Subcutaneous adipose tissue (tissue), 4 donors: ENCODE measurements around the gene TNS4. TPM values are rescaled to one million over a fixed set of nuclear protein-coding genes. Genes with fewer than 3 reads are reported as not detected.

ENCODE experiments used
- CTCF ChIP-seq: fragments of 450-650 bp; IDR thresholded peaks from one replicate; pipeline ENCODE4 v1.5.1; 2016; ENCODE audit warnings: low read depth, mild to moderate bottlenecking, control low read depth, antibody characterized with exemption, moderate library complexity
- total RNA-seq, 4 donors: library from RNA; depleted of rRNA; stranded (reverse); fragments of >200 nt; gene quantifications; one replicate each; pipeline ENCODE4 v1.1.0, GENCODE V29; 2016

Gene TNS4
- total RNA-seq, 4 donors from 2014 or later: not detected

DNA sequence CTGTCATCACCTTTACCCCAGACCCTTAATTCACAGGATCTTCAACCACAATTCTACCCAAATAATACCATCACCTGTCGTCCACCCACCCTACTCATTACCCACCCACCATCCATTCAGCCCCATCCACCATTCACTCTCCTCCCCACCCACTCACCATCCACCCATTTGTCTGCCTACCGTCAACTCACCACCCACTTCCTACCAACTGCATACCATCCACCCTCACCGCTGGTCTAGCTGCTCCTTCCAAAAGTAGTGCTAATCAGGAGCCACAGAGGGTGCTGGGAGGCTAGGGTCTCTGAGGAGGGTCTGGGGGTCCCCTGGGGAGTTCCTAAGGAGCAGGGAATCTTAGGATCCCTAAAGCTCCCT lies 70.2 kb downstream of the TNS4 start:
- TF ChIP-seq CTCF: no peak

GRCh38 chr17:40430272-40431230 lies 70.9 kb downstream of the TNS4 start:
- no peak for TF ChIP-seq CTCF

GRCh38 chr17:40427002-40427491 lies 74.4 kb downstream of the TNS4 start:
- no peak for TF ChIP-seq CTCF

Other genes starting within 250 kb of the TNS4 start
- gene CDC6, start 213.7 kb downstream of the TNS4 start, total RNA-seq: 1 to 10 TPM in 1 of 4 donors, under 1 TPM in 3; 0.16 to 2.2 (median 0.30) TPM
- gene RARA, start 192.4 kb downstream of the TNS4 start, total RNA-seq: 10 to 100 TPM; 13.9 to 21.5 (median 17.9) TPM
- gene GJD3, start 136.9 kb downstream of the TNS4 start, total RNA-seq: under 1 TPM in 1 of 4 donors, not detected in 3; 0.94 TPM
- gene TOP2A, start 83.7 kb downstream of the TNS4 start, total RNA-seq: 1 to 10 TPM in 2 of 4 donors, under 1 TPM in 2; 0.75 to 8.5 (median 3.7) TPM
- gene IGFBP4, start 58.2 kb downstream of the TNS4 start, total RNA-seq: 100 to 1,000 TPM; 147 to 268 (median 232) TPM
- gene CCR7, start 63.8 kb upstream of the TNS4 start, total RNA-seq: 1 to 10 TPM in 1 of 4 donors, under 1 TPM in 2, not detected in 1; 0.22 to 1.9 (median 0.65) TPM
- 100 to 1,000 TPM in 1 of 4 donors, 10 to 100 TPM in 3; 76.5 to 111 (median 88.4) TPM for gene SMARCE1, start 146.2 kb upstream of the TNS4 start, total RNA-seq
- gene KRT222, start 163.6 kb upstream of the TNS4 start, total RNA-seq: 1 to 10 TPM in 1 of 4 donors, under 1 TPM in 3; 0.22 to 2.0 (median 0.69) TPM
- gene KRT24, start 202.1 kb upstream of the TNS4 start, total RNA-seq: not detected